HG02973 (cell line): ENCODE results near the gene NUDT13.
"Not testable (repeated sequence)": the region's sequence is repeated elsewhere in the genome, so short reads cannot be mapped to it uniquely, and the experiment has no call there.

Source experiments
- ATAC-seq: cut with Tn5 transposase; IDR thresholded peaks from one replicate; pipeline ENCODE4 v1.9.1; 2021; ENCODE audit warnings: moderate library complexity; ENCODE audit not compliant: unreplicated experiment

NUDT13 gene

DNA sequence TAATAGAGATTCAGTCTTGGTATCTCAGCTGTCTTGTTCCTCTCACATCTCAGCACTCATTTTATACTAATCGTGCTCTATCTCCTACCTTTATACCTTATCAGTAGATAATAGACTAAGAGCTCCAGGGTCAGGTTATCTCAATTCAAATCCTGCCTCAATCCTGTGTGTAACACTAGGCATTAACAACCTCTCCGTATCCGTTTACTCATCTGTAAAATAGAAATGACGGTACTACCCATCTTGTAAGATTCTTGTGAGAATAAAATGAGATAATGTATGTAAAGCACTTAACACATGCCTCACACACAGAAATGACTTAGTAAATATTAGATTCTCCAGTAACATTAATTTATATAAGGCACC lies 13.0 kb upstream of the NUDT13 start:
- ATAC-seq: no peak

DNA sequence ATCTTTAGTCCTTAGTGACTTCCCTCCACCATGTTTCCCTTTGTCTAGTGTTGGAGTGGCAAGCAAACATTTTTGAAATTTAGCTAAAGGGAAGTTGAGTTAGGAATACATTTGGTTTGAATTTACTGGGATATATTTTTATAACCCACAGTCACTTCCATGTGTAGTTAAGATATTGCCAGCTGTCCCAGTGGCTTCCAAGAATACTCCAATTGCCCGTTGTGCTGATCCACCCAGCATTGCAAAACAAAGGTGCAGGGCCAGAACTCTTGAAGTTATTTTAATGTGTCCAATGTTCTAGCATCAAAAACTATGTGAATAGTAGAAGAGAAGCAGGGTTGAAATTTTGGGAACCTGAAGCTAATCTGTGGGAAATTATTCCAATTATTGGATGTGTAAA lies 11.1 kb upstream of the NUDT13 start:
- no peak for ATAC-seq

GRCh38 chr10:73106301-73106700 lies 4.0 kb upstream of the NUDT13 start:
- ATAC-seq: no peak

- not testable (repeated sequence) for ATAC-seq
Measured at GRCh38 chr10:73109248-73109652, 1.0 kb upstream of the NUDT13 start.

DNA sequence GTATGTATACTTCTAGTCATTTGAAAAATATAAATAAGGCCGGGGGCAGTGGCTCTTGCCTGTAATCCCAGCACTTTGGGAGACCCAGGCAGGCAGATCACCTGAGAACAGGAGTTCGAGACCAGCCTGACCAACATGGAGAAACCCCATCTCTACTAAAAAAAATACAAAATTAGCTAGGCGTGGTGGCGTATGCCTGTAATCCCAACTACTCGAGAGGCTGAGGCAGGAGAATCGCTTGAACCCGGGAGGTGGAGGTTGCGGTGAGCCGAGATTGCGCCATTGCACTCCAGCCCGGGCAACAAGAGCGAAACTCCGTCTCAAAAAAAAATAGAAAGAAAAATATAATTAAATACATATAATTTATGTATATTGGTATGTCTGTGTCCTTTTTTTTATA lies 1.8 kb downstream of the NUDT13 start:
- not testable (repeated sequence) for ATAC-seq

- no peak for ATAC-seq
Measured at GRCh38 chr10:73113551-73113950, 3.3 kb downstream of the NUDT13 start.

GRCh38 chr10:73116017-73116416 lies 5.8 kb downstream of the NUDT13 start:
- no peak for ATAC-seq

DNA sequence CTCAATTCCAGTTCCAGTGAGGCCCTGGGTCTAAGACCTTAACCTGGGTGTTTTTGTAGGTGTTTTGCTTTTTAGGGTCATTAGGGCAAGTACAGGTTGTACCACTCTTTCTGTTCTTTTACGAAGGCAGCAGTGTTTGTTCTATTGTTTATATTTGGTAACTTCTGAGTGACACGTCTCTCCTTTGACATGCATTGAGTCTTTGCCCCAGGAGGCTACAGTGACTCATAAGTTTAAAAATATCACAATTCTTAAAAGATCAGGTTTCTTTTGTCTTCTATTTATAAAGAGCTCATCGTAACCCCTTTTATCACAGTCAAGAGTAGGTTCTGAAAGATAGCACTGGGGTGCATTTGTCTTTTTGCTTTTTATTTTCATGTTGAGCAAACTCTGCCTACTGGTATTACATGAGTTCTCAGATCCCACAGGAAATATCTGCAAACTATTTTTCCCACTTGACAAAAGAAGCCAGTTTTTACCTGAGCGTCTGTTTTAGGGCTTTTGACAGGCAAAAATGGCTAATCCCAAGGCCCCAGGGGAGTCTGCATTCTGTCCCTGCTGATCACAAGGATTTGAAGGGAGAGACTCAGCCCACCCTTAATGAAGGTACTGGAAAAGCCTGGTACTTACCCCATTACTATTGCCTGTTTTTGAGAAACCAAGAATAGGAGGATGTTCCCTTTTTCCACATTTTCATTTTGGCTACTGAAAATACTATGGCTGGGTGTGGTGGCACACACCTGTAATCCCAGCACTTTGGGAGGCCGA lies 7.9 kb downstream of the NUDT13 start:
- peak; percentile 52 for ATAC-seq

GRCh38 chr10:73119457-73119856 lies 9.2 kb downstream of the NUDT13 start:
- no peak for ATAC-seq

DNA sequence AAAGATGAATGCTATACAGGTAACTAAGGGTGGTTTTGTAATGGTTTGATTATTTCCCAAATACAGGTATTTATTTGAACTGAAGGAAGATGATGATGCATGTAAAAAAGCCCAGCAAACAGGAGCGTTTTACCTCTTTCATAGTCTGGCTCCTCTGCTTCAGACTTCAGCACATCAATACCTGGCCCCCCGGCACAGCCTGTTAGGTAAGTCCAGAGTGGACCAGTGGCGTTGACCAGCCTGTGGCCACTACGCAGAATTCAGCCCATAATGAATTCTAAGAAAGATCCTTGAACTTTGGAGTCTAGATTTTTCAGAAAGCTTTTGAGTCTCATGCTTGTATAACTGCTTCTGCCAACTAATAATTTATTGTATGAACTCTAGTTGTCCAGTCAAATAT lies 9.7 kb downstream of the NUDT13 start:
- ATAC-seq: no peak

- ATAC-seq: no peak
Measured at GRCh38 chr10:73126343-73126742, 16.1 kb downstream of the NUDT13 start.

- no peak for ATAC-seq
Measured at GRCh38 chr10:73131301-73131700, 21.0 kb downstream of the NUDT13 start.

DNA sequence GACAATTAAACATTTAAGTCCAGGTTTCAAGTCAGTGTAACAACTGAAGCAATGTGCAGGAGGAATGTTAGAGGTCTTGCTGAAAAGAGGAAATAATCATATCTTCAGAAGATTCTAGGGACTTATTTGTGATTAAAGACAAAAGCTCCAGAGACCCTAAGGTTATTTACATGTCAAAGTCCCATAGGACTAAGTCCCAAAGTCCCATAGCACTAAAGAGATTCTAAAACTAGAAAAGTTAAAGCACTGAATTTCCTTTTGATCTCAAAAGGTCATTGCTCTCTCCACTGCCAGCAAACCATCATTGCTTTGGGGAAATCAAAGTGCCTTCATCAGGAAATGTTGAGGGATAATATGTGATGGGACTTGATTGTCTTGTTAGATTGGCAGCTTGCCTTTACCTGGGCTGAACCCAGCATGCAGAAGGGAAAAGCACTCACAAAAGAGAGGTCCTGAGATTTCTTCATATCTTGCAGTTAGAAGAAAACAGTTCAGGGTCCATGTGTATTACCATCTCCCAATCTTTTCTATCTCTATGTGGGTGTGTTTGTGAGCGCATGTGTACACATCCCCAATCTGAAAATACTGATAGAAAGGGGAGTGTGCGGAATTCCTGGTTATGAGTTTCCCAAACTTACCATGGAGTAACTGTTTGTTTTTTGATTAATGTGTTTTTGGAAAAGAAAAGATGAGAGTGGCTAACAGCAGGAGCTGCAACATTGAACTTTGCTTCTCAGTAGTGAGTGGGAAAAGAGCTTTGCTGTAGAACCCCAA lies 21.8 kb downstream of the NUDT13 start:
- ATAC-seq: no peak

DNA sequence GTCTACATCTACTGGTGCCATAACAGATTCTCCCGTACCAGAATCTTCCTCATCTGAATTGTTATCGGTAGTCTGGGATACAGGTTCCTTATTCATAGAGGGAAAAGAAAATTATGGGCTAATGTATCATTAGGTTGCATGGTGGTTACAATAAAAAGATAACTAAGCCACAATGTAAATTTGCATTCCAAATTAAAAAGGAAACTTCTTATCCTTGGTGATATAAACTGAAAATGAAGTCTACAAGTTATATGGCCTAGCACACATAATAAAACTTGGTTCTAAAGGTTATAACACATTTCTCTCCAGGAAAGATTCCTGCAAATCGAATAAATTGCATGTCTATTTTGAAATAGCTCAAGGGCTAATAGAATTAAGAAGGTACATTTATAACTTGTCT lies 24.5 kb downstream of the NUDT13 start:
- ATAC-seq: no peak

- ATAC-seq: no peak
Measured at GRCh38 chr10:73136627-73137026, 26.4 kb downstream of the NUDT13 start.

DNA sequence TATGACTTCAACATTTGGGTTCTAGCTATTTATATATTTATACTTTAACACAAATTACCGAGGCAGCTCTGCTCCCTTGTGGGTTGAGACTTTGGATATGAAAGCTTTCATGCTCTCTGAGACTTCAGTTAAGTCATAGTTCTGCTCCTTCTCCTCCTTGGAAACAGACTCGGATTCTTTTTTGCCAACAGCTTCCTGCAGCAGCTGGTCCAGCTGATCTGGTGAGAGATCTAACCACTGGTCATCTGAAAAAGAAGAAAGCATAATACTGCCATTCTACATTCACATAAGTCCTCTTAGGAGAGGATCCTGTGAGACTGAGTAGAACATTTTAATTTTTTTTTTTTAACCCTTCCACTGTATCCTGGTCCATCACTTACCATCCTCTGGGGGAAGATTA lies 29.0 kb downstream of the NUDT13 start:
- ATAC-seq: no peak

DNA sequence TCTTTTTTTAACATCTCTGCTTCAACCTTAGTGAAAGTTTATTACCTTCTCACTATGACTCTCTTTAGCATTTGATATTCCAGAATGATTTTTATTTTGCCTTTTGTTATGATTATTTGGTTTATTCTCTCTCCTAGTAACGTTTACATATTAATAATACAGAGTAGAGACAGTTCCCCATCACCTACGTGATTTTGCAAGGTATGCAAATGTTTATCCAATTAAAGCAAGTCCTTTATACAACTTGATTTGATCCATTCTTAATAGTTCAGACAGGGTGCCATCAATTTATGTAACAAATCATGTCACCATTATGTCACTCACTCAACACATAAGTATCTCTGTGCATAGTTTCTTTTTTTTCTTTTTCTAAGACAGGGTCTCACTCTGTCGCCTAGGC lies 31.3 kb downstream of the NUDT13 start:
- no peak for ATAC-seq

DNA sequence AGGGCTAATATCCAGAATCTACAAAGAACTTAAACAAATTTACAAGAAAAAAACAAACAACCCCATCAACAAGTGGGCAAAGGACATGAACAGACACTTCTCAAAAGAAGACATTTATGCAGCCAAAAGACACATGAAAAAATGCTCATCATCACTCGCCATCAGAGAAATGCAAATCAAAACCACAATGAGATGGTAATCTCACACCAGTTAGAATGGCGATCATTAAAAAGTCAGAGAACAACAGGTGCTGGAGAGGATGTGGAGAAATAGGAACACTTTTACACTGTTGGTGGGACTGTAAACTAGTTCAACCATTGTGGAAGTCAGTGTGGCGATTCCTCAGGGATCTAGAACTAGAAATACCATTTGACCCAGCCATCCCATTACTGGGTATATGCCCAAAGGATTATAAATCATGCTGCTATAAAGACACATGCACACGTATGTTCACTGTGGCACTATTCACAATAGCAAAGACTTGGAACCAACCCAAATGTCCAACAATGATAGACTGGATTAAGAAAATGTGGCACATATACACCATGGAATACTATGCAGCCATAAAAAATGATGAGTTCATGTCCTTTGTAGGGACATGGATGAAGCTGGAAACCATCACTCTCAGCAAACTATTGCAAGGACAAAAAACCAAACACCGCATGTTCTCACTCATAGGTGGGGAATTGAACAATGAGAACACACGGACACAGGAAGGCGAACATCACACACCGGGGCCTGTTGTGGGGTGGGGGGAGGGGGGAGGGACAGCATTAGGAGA lies 40.6 kb downstream of the NUDT13 start:
- ATAC-seq: not testable (repeated sequence)

DNA sequence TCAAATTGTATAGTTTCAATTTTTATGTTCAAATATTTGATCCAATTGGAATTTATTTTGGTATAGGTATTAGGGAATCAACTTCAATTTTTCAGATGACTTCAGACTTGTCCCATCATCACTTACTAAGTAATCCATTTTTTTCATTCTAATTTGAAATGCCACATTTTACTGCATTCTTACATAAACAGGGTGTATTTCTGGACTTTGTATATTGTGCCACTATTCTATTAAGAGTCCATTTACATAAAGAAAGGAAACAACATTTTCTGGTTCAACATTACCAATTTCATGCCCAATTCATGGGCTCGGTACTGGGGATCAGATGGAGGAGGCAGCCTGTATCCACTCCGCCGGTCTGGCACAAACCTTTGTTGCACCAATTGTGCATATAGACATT lies 41.8 kb downstream of the NUDT13 start:
- ATAC-seq: no peak

DNA sequence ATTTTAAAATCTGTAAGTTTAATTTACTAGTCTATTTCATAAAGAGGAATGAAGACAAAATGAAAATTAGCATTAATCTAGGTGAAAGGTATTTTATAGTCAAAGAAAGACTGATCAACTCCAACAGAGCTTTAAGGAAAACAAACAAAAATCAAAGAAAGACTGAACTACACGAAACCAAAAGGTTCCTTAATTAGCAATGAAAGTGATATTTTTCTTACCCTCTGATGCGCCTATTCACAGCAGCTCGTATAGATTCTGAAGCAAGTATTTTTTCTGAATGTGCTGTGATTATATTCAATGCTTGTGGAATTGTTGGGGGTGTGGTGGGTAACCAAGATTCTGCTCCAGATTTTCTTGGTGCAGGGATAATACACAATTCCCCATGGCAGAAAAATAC lies 45.8 kb downstream of the NUDT13 start:
- no peak for ATAC-seq

- ATAC-seq: no peak
Measured at GRCh38 chr10:73159038-73159648, 48.9 kb downstream of the NUDT13 start.
